Measurements from ENCODE around the gene BST1. TPM values are rescaled to one million over a fixed set of nuclear protein-coding genes. Genes with fewer than 3 reads are reported as not detected.
A peak's percentile ranks its signal among the peaks of the same experiment; 100 is the strongest.

BST1 gene
- total and polyA plus RNA-seq, 4 experiments from 2014 or later, result 0.44 to 0.75 (median 0.53) TPM; not detected in 1

DNA sequence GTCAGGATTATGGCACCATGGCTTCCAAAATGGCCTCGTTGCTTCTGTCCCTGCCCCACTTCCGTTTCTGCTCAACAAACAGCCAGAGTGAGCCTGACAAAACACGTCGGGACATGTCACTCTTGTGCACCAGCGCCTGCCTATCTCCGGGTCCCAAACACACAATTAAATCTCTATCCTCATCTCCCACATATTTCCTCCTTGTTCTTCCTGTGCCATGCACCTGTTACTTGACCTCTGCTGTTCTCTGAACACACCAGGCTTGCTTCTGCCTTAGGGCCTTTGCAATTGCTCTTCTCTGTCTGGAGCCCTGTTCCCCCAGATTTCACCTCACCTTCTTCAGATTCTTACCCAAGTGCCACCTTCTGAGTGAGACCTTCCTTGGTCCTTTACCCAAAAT lies 62.5 kb downstream of the BST1 start:
- POLR2A ChIA-PET (ENCODE audit: partially characterized antibody), result interaction anchor here (1.0 to 3.1 kb wide), 3 partner anchors 10 to 17 kb away, joined by 3 to 68 read pairs (median 15); no protein-coding TSS in a partner anchor

GRCh38 chr4:15765910-15766697 lies 63.2 kb downstream of the BST1 start:
- peak; percentile 66 to 80 (median 79) for DNase-seq
- Histone ChIP-seq H3K36me3 (ENCODE audit: insufficient read depth, low read length) (no peaks in the 10 kb centered on the region), H3K27me3 (ENCODE audit: insufficient read depth, low read length) (no peaks in the 10 kb centered on the region), H3K9me3 (ENCODE audit: control insufficient read depth in 1 of 2, low read length in 2 of 2) (no peaks in the 10 kb centered on the region), H3K4me3 (ENCODE audit: low read length in 2 of 2) (no peak overlapping the region), H3K4me1 (ENCODE audit: insufficient read depth, low read length) (peaks cover 38% of the 10 kb centered on the region), H3K27ac (ENCODE audit: low read depth, low read length) (no peak overlapping the region)
- intact Hi-C loops (cut with micrococcal nuclease), result loop anchor here (1.0 kb wide), 4 partner anchors 10 to 764 kb away; partner anchors contain the start of gene CPEB2
- Mint-ChIP-seq H3K27ac (peak overlapping the region; percentile 10 to 93 (median 73)), H3K36me3 (no peaks in the 10 kb centered on the region), H3K4me1 (peaks cover 25 to 43% (median 33%) of the 10 kb centered on the region in 4 donors), H3K4me3 (peak overlapping the region; percentile 10 to 83 (median 62)), H3K9me3 (no peaks in the 10 kb centered on the region), H3K27me3 (no peaks in the 10 kb centered on the region)
- POLR2A ChIA-PET (ENCODE audit: partially characterized antibody), result interaction anchor here (0.8 to 3.1 kb wide), 6 partner anchors 10 to 762 kb away, joined by 3 to 68 read pairs (median 5); no protein-coding TSS in a partner anchor
- CTCF ChIA-PET (ENCODE audit: partially characterized antibody), result interaction anchor here (1.1 to 3.3 kb wide), 5 partner anchors 11 to 40 kb away, joined by 3 to 49 read pairs (median 4); no protein-coding TSS in a partner anchor

More for the DNA sequence above, 62.5 kb downstream of the BST1 start:
- peaks cover 23 to 42% (median 33%) of the 10 kb centered on the region in 4 donors for H3K4me1 Mint-ChIP-seq
- Histone ChIP-seq H3K27ac (ENCODE audit: low read depth, low read length) (no peak overlapping the region), H3K36me3 (ENCODE audit: insufficient read depth, low read length) (no peaks in the 10 kb centered on the region), H3K4me1 (ENCODE audit: insufficient read depth, low read length) (peaks cover 37% of the 10 kb centered on the region), H3K4me3 (ENCODE audit: low read length in 2 of 2) (no peak overlapping the region), H3K27me3 (ENCODE audit: insufficient read depth, low read length) (no peaks in the 10 kb centered on the region), H3K9me3 (ENCODE audit: control insufficient read depth in 1 of 2, low read length in 2 of 2) (no peaks in the 10 kb centered on the region)
- H3K9me3 Mint-ChIP-seq, result no peaks in the 10 kb centered on the region
- intact Hi-C loops (cut with micrococcal nuclease), result no loop called here
- no peaks in the 10 kb centered on the region for H3K27me3 Mint-ChIP-seq
- CTCF ChIA-PET (ENCODE audit: partially characterized antibody), result interaction anchor here (1.2 to 3.3 kb wide), 3 partner anchors 10 to 28 kb away, joined by 3 to 49 read pairs (median 4); no protein-coding TSS in a partner anchor
- DNase-seq, result no peak
- H3K4me3 Mint-ChIP-seq, result peak overlapping the region in 1 of 8 donors; percentile 63
- H3K27ac Mint-ChIP-seq, result peak overlapping the region; percentile 5 to 92 (median 73)
- H3K36me3 Mint-ChIP-seq, result no peaks in the 10 kb centered on the region

GRCh38 chr4:15766821-15767220 lies 64.0 kb downstream of the BST1 start:
- peaks cover 32 to 50% (median 38%) of the 10 kb centered on the region in 4 donors for H3K4me1 Mint-ChIP-seq
- Histone ChIP-seq H3K4me1 (ENCODE audit: insufficient read depth, low read length) (peaks cover 46% of the 10 kb centered on the region), H3K27me3 (ENCODE audit: insufficient read depth, low read length) (no peaks in the 10 kb centered on the region), H3K4me3 (ENCODE audit: low read length in 2 of 2) (no peak overlapping the region), H3K27ac (ENCODE audit: low read depth, low read length) (no peak overlapping the region), H3K36me3 (ENCODE audit: insufficient read depth, low read length) (no peaks in the 10 kb centered on the region), H3K9me3 (ENCODE audit: control insufficient read depth in 1 of 2, low read length in 2 of 2) (no peaks in the 10 kb centered on the region)
- ChIA-PET CTCF (ENCODE audit: partially characterized antibody) (interaction anchor here (1.1 to 3.3 kb wide), 4 partner anchors 11 to 39 kb away, joined by 3 to 49 read pairs (median 4); no protein-coding TSS in a partner anchor), POLR2A (ENCODE audit: partially characterized antibody) (interaction anchor here (1.1 to 3.1 kb wide), 5 partner anchors 10 to 763 kb away, joined by 3 to 68 read pairs (median 6); no protein-coding TSS in a partner anchor)
- no peak for DNase-seq
- H3K4me3 Mint-ChIP-seq, result peak overlapping the region in 7 of 8 donors; percentile 43 to 83 (median 63)
- no peaks in the 10 kb centered on the region for H3K9me3 Mint-ChIP-seq
- intact Hi-C loops (cut with micrococcal nuclease), result loop anchor here (1.0 kb wide), 4 partner anchors 11 to 765 kb away; partner anchors contain the start of gene CPEB2
- H3K36me3 Mint-ChIP-seq, result no peaks in the 10 kb centered on the region
- H3K27ac Mint-ChIP-seq, result peak overlapping the region; percentile 10 to 93 (median 73)
- H3K27me3 Mint-ChIP-seq, result no peaks in the 10 kb centered on the region

GRCh38 chr4:15769202-15769601 lies 66.3 kb downstream of the BST1 start:
- Histone ChIP-seq H3K9me3 (ENCODE audit: control insufficient read depth in 1 of 2, low read length in 2 of 2) (no peaks in the 10 kb centered on the region), H3K4me1 (ENCODE audit: insufficient read depth, low read length) (peaks cover 53% of the 10 kb centered on the region), H3K4me3 (ENCODE audit: low read length in 2 of 2) (no peak overlapping the region), H3K27ac (ENCODE audit: low read depth, low read length) (no peak overlapping the region), H3K27me3 (ENCODE audit: insufficient read depth, low read length) (no peaks in the 10 kb centered on the region), H3K36me3 (ENCODE audit: insufficient read depth, low read length) (no peaks in the 10 kb centered on the region)
- Mint-ChIP-seq H3K27me3 (peaks cover 0 to 2% of the 10 kb centered on the region in 2 donors), H3K36me3 (no peaks in the 10 kb centered on the region), H3K4me3 (no peak overlapping the region), H3K27ac (peak overlapping the region in 2 of 7 donors; percentile 7 to 14), H3K4me1 (peaks cover 36 to 55% (median 42%) of the 10 kb centered on the region in 4 donors), H3K9me3 (peaks cover 0 to under 1% (median 0%) of the 10 kb centered on the region in 8 donors)
- intact Hi-C loops (cut with micrococcal nuclease), result no loop called here
- DNase-seq, result no peak
- ChIA-PET POLR2A (ENCODE audit: partially characterized antibody) (no interaction called here), CTCF (ENCODE audit: partially characterized antibody) (interaction anchor here (0.5 to 1.0 kb wide), 4 partner anchors 13 to 40 kb away, joined by 3 to 4 read pairs (median 4); no protein-coding TSS in a partner anchor)

GRCh38 chr4:15771216-15772058 lies 68.6 kb downstream of the BST1 start:
- no peak overlapping the region for H3K27ac ChIP-seq (ENCODE audit: low read depth, low read length)

GRCh38 chr4:15774020-15774420 lies 71.2 kb downstream of the BST1 start:
- DNase-seq, result no peak
- peaks cover 0 to 3% (median 0%) of the 10 kb centered on the region in 8 donors for H3K9me3 Mint-ChIP-seq
- POLR2A ChIA-PET (ENCODE audit: partially characterized antibody), result no interaction called here

More at GRCh38 chr4:15771216-15772058, 68.6 kb downstream of the BST1 start:
- Histone ChIP-seq H3K36me3 (ENCODE audit: insufficient read depth, low read length) (no peaks in the 10 kb centered on the region), H3K4me1 (ENCODE audit: insufficient read depth, low read length) (peaks cover 41% of the 10 kb centered on the region), H3K9me3 (ENCODE audit: control insufficient read depth in 1 of 2, low read length in 2 of 2) (no peaks in the 10 kb centered on the region), H3K27me3 (ENCODE audit: insufficient read depth, low read length) (no peaks in the 10 kb centered on the region), H3K4me3 (ENCODE audit: low read length in 2 of 2) (no peak overlapping the region)
- H3K36me3 Mint-ChIP-seq, result no peaks in the 10 kb centered on the region
- H3K27me3 Mint-ChIP-seq, result peaks cover 0 to 4% of the 10 kb centered on the region in 2 donors
- ChIA-PET POLR2A (ENCODE audit: partially characterized antibody) (no interaction called here), CTCF (ENCODE audit: partially characterized antibody) (interaction anchor here (0.9 to 1.0 kb wide), 2 partner anchors 16 to 34 kb away, joined by 3 read pairs; no protein-coding TSS in a partner anchor)
- DNase-seq, result no peak
- H3K4me3 Mint-ChIP-seq, result no peak overlapping the region
- peaks cover 27 to 33% (median 31%) of the 10 kb centered on the region in 4 donors for H3K4me1 Mint-ChIP-seq
- peaks cover 0 to 3% (median 0%) of the 10 kb centered on the region in 8 donors for H3K9me3 Mint-ChIP-seq
- peak overlapping the region in 3 of 7 donors; percentile 5 to 29 (median 12) for H3K27ac Mint-ChIP-seq
- intact Hi-C loops (cut with micrococcal nuclease), result loop anchor here (10.0 kb wide), 1 partner anchor 453 kb away; the partner anchor contains the start of gene TAPT1

More at GRCh38 chr4:15774020-15774420, 71.2 kb downstream of the BST1 start:
- Mint-ChIP-seq H3K4me1 (peaks cover 26 to 35% (median 30%) of the 10 kb centered on the region in 4 donors), H3K36me3 (no peaks in the 10 kb centered on the region), H3K27me3 (peaks cover 0 to 4% of the 10 kb centered on the region in 2 donors), H3K4me3 (no peak overlapping the region), H3K27ac (no peak overlapping the region)
- Histone ChIP-seq H3K9me3 (ENCODE audit: control insufficient read depth in 1 of 2, low read length in 2 of 2) (no peaks in the 10 kb centered on the region), H3K4me3 (ENCODE audit: low read length in 2 of 2) (no peak overlapping the region), H3K36me3 (ENCODE audit: insufficient read depth, low read length) (no peaks in the 10 kb centered on the region), H3K27me3 (ENCODE audit: insufficient read depth, low read length) (no peaks in the 10 kb centered on the region), H3K27ac (ENCODE audit: low read depth, low read length) (no peak overlapping the region), H3K4me1 (ENCODE audit: insufficient read depth, low read length) (peaks cover 28% of the 10 kb centered on the region)
- intact Hi-C loops (cut with micrococcal nuclease), result loop anchor here (10.0 kb wide), 1 partner anchor 451 kb away; the partner anchor contains the start of gene TAPT1
- CTCF ChIA-PET (ENCODE audit: partially characterized antibody), result interaction anchor here (1.0 to 3.0 kb wide), 2 partner anchors 17 to 32 kb away, joined by 3 to 9 read pairs; no protein-coding TSS in a partner anchor
